GM19023 (cell line): ENCODE results near the gene C2orf81.
"Not testable (repeated sequence)": the region's sequence is repeated elsewhere in the genome, so short reads cannot be mapped to it uniquely, and the experiment has no call there.

Experiments used
- ATAC-seq: cut with Tn5 transposase; IDR thresholded peaks from one replicate; pipeline ENCODE4 v1.9.1; 2021; ENCODE audit warnings: mild to moderate bottlenecking, moderate library complexity; ENCODE audit not compliant: unreplicated experiment

C2orf81 gene

GRCh38 chr2:74421221-74421870 is at the start of gene C2orf81, which contains the start of gene WDR54:
Gene C2orf81 (minus strand): TSS chr2:74421619. CDS start chr2:74421560, 59 bp downstream.
Gene WDR54 (plus strand): TSS chr2:74421730. CDS start chr2:74422154, 424 bp downstream.
- ATAC-seq, result peak; percentile 97

- ATAC-seq, result not testable (repeated sequence)
Observed at GRCh38 chr2:74470742-74471141, 49.3 kb upstream of the C2orf81 start.

- peak; percentile 2 for ATAC-seq
Observed at GRCh38 chr2:74464406-74464805, 43.0 kb upstream of the C2orf81 start.

GRCh38 chr2:74462786-74463105 is 41.3 kb upstream of the C2orf81 start:
- no peak for ATAC-seq

- ATAC-seq, result no peak
Observed at GRCh38 chr2:74462054-74462785, 40.8 kb upstream of the C2orf81 start.

- no peak for ATAC-seq
Observed at GRCh38 chr2:74461187-74462053, 40.0 kb upstream of the C2orf81 start.

GRCh38 chr2:74460187-74460586 is 38.8 kb upstream of the C2orf81 start:
- ATAC-seq, result not testable (repeated sequence)

- not testable (repeated sequence) for ATAC-seq
Observed at GRCh38 chr2:74459503-74460118, 38.2 kb upstream of the C2orf81 start.

GRCh38 chr2:74458938-74459363 is 37.5 kb upstream of the C2orf81 start:
- no peak for ATAC-seq

GRCh38 chr2:74458132-74458937 is 36.9 kb upstream of the C2orf81 start, which contains the start of gene WBP1:
Gene WBP1 (plus strand): TSS chr2:74458438. CDS start chr2:74458603, 165 bp downstream.
- peak; percentile 81 for ATAC-seq

- ATAC-seq, result peak; percentile 37
Observed at GRCh38 chr2:74457549-74458131, 36.2 kb upstream of the C2orf81 start.

GRCh38 chr2:74457129-74457548 is 35.7 kb upstream of the C2orf81 start:
- ATAC-seq, result no peak

- ATAC-seq, result peak; percentile 35
Observed at GRCh38 chr2:74454654-74455511, 33.5 kb upstream of the C2orf81 start, which contains the start of gene INO80B. Gene INO80B (plus strand): TSS chr2:74455087. CDS start chr2:74455117, 30 bp downstream.

GRCh38 chr2:74450570-74451190 is 29.3 kb upstream of the C2orf81 start:
- ATAC-seq, result no peak

GRCh38 chr2:74448771-74449170 is 27.4 kb upstream of the C2orf81 start:
- ATAC-seq, result no peak

- no peak for ATAC-seq
Observed at GRCh38 chr2:74447230-74447999, 26.0 kb upstream of the C2orf81 start.
